ENCODE data around the gene OR51B4.
"Not testable (repeated sequence)": the region's sequence is repeated elsewhere in the genome, so short reads cannot be mapped to it uniquely, and the experiment has no call there.

OR51B4 gene

DNA sequence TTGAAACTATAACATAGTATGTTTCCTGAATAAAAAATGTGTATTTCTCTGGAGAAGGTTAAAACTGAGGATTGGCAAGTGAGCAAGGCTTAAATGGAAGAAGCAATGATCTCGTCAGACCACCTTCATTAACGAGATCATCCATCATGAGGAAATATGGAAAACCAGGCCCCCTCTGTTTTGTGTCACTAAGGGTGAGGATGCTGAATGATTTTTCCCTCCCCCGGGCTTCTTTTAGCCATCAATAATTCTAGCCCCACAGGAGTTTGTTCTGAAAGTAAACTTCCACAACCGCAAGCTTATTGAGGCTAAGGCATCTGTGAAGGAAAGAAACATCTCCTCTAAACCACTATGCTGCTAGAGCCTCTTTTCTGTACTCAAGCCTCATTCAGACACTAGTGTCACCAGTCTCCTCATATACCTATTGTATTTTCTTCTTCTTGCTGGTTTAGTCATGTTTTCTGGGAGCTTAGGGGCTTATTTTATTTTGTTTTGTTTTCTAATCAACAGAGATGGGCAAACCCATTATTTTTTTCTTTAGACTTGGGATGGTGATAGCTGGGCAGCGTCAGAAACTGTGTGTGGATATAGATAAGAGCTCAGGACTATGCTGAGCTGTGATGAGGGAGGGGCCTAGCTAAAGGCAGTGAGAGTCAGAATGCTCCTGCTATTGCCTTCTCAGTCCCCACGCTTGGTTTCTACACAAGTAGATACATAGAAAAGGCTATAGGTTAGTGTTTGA is 26.2 kb downstream of the OR51B4 start:
- in situ Hi-C loops (cut with HindIII; ENCODE audit: low sequenced_read_pairs) = no loop called here

DNA sequence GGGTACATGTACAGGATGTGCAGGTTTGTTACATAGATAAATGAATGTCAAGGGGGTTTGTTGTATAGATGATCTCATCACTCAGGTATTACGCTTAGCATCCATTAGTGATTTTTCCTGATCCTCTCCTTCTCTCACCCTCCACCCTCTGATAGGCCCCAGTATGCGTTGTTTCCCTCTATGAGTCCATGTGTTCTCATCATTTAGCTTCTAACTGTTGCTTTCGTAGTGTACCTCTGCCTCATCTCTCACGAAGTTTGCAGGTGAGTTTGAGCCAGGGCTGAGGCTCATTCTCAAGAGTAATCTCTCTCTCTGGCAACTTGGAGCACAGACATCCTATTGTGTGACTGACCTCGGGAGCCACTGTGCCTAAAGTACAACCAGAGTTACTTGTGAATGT is 27.4 kb downstream of the OR51B4 start:
- in situ Hi-C loops (cut with HindIII; ENCODE audit: low sequenced_read_pairs) = no loop called here

DNA sequence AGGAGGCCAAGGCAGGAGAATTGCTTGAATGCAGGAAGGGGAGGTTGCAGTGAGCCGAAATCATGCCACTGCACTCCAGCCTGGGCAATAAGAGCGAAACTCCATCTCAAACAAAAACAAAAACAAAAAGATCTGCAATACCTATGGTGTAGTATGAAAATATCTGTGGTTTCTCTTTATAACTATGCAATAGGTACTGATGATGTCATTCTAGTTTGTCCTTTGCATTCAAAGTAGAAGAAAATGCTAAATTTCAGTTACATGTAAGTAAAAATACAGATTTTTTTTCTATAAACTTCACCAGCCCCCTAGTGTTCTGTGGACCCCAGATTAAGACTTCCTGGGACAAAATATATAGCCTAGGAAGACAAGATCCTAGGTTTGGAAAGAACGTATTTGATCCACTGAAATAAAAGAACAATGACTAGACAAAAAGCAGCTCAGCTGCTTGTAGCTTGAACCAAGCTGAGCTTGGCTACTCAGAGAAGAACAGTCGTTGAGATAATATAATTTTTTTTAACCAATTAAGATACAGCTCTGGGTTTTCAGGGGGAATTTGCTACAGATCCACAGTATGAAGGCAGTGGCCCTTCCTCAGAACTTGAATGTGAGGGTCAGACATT is 29.2 kb downstream of the OR51B4 start:
- in situ Hi-C loops (cut with HindIII; ENCODE audit: low sequenced_read_pairs) = no loop called here

DNA sequence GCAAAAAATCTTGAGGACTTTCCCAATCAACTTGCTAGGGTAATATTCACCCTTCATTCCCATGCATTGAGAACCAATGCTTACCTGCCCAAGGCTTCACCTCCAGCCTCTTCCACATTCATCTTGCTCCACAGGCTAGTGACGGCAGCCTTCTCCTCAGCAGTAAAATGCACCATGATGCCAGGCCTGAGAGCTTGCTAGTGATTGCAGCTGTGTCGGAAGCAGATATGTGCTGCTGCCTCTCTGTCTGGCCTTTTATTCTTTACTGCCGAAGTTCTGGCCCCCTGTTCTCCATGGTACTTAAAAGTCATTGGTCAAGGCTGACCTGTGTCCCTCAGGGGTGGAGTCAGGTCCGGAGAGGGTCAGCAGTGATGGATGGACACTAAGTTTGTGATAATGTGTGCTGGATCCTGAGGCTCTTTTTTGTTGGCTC is 32.0 kb downstream of the OR51B4 start, which contains the start of gene HBE1:
HBE1 (minus strand) TSS at position 231 of the 433 bp plus-strand sequence; CDS start at position 176, 55 bp downstream.
- in situ Hi-C loops (cut with HindIII; ENCODE audit: low sequenced_read_pairs) = no loop called here

DNA sequence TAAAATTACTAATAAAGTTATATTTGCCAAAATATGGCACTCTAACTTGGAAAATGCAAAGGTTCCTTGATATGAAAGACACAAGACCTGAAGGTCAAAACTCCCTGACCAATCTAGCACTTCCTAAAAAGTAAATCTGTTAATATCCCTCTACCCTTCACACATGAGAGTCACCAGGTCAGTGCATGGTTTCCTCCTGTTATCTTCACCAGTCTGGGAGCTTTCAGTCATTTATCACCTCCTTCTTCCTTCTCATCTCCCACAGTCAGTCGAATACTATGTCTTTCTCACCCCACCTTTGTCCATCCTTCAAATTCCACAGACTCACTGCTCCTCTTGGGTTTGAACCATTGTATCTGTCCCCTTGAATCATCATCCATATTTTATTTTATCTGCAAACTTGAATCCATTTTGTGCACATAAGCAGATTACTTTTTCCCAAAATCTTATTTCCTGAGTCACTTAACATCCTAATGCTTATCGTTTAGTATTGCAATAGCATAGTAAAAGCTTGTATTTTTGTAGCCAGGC is 34.6 kb downstream of the OR51B4 start:
- in situ Hi-C loops (cut with HindIII; ENCODE audit: low sequenced_read_pairs) = no loop called here

DNA sequence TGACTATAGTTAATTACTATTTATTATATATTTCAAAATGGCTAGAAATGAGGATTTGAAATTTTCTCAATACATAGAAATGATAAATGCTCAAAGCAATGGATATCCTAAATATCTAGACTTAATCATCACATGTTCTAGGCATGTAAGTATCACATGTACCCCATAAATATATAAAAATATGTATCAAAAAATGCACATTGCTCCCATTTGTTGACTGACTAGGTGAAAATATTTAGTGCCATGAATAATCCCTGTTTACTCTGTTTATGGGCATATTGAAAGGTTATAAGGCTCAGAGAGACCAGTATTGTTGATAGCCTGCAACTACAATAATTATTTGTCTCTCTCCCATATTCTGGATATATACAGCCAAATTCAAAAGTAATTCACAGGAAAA is 35.1 kb downstream of the OR51B4 start:
- in situ Hi-C loops (cut with HindIII; ENCODE audit: low sequenced_read_pairs) = no loop called here

DNA sequence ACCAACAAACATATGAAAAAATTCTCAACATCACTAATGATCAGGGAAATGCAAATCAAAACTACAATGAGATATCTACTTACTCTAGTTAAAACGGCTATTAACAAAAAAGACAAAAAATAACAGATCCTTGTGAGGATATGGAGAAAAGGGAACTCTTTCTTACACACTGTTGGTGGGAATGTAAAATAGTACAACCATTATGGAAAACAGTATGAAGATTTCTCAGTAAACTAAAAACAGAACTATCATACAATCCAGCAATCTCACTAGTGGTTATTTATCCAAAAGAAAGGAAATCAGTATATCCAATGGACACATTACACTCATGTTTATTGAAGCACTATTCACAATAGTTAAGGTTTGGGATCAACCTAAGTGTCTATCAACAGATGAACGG is 35.9 kb downstream of the OR51B4 start:
- in situ Hi-C loops (cut with HindIII; ENCODE audit: low sequenced_read_pairs) = no loop called here

DNA sequence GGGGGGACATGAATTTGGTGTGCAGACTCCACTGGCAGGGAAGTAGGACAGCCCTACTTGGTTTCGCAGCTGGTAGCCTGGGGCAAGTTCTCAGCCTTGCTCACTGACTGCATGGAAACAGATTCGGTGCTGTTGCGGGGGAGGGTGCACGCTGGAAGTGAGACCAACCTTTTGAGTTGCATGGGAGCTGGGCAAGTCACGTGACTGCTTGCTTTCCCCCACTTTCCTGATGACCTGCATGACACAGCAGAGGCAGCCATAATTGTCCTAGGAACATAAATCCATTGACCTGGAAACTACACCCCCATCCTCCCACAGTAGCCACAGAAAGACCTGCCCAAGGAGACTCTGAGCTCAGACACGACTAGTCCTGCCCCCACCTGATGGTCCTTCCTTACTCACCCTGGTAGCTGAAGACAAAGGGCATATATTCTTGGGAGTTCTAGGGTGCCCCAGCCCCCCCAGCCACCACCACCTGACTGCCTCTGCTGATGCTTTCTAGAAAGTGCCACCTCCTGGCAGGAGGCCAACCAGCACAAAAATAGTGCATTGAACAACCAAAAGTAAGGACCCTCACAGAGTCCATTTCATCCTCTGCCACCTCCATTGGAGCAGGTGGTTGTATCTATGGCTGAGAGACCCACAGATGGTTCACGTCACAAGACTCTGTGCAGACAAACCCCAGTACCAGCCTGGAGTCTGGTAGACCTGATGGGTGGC is 43.0 kb downstream of the OR51B4 start:
- in situ Hi-C loops (cut with HindIII; ENCODE audit: low sequenced_read_pairs) = no loop called here

DNA sequence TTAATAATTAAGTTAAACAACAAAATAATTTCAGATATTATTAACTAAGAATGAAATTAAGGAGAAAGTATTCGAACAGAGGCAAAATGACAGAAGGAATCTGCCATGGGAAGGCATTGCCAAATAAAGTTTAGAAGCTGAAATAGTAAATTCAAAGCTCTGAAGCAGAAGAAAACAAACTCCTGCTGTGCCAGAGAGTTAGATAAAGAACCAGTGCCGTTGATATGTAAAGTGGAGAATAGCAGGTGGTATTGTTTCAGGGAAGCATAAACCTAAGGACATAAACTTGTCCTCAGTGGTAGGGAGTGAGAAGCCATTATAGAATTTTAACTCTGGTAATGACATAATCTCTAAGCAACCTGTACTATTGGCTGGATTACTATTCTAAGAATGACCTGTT is 44.5 kb downstream of the OR51B4 start:
- in situ Hi-C loops (cut with HindIII; ENCODE audit: low sequenced_read_pairs) = no loop called here

DNA sequence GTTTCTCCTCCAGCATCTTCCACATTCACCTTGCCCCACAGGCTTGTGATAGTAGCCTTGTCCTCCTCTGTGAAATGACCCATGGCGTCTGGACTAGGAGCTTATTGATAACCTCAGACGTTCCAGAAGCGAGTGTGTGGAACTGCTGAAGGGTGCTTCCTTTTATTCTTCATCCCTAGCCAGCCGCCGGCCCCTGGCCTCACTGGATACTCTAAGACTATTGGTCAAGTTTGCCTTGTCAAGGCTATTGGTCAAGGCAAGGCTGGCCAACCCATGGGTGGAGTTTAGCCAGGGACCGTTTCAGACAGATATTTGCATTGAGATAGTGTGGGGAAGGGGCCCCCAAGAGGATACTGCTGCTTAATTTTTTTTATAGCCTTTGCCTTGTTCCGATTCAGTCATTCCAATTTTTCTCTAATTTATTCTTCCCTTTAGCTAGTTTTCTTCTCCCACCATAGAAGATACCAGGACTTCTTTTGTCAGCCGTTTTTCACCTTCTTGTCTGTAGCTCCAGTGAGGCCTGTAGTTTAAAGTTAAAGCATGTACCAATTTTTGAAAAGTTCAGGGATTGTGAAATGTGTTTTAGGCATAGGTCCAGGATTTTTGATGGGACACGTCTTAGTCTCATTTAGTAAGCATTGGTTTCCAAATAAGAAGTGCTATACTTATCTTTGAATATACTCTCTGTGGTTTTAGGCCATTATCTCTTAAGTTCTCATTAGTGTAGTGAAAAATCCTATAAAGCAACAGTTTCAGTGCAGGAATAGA is 46.9 kb downstream of the OR51B4 start, which contains the start of gene HBG2:
HBG2 (minus strand) TSS at position 136 of the 768 bp plus-strand sequence; CDS start at position 83, 53 bp downstream.
- in situ Hi-C loops (cut with HindIII; ENCODE audit: low sequenced_read_pairs) = not testable (repeated sequence)

DNA sequence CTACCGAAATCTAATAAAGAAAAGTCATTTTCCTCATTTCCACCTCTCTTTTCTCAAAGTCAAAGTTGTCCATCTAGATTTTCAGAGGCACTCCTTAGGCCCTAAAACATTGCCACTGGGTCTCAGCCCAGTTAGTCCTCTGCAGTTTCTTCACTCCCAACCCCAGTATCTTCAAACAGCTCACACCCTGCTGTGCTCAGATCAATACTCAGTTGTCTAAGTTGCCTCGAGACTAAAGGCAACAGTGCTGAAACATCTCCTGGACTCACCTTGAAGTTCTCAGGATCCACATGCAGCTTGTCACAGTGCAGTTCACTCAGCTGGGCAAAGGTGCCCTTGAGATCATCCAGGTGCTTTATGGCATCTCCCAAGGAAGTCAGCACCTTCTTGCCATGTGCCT is 47.7 kb downstream of the OR51B4 start:
- in situ Hi-C loops (cut with HindIII; ENCODE audit: low sequenced_read_pairs) = not testable (repeated sequence)

DNA sequence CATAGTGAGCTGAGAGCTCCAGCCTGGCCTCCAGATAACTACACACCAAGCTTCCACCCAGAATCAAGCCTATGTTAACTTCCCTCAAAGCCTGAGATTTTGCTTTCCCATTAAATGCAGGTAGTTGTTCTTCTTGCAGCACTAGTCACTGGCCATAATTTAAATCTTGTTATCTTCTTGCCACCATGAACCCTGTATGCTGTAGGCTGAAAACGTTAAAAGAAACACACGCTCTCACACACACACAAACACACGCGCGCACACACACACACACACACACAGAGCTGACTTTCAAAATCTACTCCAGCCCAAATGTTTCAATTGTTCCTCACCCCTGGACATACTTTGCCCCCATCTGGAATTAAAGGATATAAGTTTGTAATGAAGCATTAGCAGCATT is 48.3 kb downstream of the OR51B4 start:
- in situ Hi-C loops (cut with HindIII; ENCODE audit: low sequenced_read_pairs) = not testable (repeated sequence)

DNA sequence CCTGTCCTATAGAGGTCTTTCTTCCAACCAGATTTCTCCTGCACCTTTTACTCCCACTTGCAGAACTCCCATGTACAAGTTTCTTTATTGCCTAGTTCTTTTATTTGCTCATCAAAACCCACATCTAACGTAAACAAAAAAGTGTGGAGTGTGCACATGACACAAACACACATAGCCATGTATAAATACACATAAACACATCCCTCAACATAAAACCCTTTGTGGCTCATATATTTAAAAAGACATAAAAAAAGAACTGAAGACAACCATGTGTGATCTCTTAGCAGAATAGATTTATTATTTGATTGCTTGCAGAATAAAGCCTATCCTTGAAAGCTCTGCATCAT is 48.9 kb downstream of the OR51B4 start:
- in situ Hi-C loops (cut with HindIII; ENCODE audit: low sequenced_read_pairs) = no loop called here

DNA sequence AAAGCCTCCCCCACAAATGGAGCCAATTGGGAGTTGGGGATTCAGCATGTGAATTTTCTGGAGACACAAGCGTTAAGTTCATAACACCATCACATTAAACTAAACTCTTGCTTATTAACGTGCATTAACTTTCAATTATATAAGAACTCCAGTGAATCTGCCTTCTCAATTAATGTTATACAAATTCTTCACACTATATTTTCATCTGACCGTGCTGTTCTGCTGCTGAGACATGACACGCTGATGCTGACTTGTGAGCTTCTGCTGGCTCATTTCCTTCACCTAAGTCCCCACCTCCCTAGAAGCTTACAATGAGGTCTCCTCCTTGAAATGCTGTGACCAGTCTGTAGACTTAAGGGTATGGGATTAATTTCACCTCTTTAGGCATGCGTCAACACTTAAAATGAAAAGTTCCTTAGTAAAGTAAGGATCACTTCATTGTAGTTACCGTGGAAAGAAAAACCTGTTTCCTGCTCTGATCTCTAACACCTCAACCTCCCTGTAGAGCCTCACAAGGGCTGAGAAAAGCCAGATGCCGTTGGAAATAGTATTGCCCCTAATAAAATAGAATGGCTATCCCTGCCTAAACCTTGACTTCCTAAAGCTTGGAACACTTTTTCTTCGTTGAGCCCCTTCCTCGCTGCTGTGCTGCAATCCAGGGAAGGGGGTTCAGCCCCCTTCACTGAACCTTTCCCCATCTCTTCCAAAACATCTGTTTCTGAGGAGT is 49.4 kb downstream of the OR51B4 start:
- in situ Hi-C loops (cut with HindIII; ENCODE audit: low sequenced_read_pairs) = no loop called here

DNA sequence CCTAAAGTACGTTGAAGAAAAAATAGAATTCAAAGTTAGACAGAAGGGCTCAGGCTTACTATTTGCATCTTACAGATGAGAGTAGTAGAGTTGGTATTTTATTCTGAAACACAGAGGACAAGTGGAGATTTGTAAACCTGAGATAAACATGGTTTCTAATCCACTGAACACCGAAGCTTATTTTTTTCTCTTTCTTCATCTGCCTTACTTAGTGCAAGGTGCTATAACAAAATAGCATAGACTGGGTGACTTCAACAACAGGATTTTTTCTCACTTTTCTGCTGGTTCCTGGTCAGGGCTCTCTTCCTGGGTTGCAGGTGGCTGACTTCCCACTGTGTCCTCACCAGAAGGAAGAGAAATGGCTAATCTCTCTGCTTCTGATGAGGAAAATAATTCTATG is 50.0 kb downstream of the OR51B4 start:
- in situ Hi-C loops (cut with HindIII; ENCODE audit: low sequenced_read_pairs) = no loop called here

Data from DLD1 (cell line).